ENCODE data around the gene CHD6.

Gene CHD6

DNA sequence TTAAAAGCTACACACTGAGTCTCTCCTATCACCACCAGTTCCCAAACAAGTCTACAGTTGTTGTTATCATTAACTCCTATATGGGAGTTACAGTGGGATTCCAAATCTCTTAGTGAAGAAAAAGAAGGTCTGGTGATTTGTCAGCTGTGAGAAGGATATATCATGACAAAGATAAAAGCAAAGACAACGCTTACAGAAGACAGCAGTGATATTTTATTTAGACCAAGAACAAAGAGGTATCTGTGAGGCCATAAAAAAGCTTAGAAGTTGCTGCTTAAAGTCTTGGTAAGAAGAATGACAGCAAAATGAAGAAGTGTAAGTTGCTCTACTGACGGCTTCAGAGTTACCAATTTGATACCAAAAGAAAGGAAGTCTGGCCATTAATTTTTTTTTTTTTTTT is 47.2 kb downstream of the CHD6 start:
- Histone ChIP-seq H3K27ac (no peak overlapping the region), H3K27me3 (replicated peaks) (no peaks in the 10 kb centered on the region), H3K4me3 (ENCODE audit: low read depth, low read length) (no peak overlapping the region), H3K36me3 (replicated peaks) (no peaks in the 10 kb centered on the region)
- in situ Hi-C loops (cut with HindIII; ENCODE audit: low pct_ligation_motif_present, low sequenced_read_pairs), result no loop called here
- TF ChIP-seq, protein P1, sequence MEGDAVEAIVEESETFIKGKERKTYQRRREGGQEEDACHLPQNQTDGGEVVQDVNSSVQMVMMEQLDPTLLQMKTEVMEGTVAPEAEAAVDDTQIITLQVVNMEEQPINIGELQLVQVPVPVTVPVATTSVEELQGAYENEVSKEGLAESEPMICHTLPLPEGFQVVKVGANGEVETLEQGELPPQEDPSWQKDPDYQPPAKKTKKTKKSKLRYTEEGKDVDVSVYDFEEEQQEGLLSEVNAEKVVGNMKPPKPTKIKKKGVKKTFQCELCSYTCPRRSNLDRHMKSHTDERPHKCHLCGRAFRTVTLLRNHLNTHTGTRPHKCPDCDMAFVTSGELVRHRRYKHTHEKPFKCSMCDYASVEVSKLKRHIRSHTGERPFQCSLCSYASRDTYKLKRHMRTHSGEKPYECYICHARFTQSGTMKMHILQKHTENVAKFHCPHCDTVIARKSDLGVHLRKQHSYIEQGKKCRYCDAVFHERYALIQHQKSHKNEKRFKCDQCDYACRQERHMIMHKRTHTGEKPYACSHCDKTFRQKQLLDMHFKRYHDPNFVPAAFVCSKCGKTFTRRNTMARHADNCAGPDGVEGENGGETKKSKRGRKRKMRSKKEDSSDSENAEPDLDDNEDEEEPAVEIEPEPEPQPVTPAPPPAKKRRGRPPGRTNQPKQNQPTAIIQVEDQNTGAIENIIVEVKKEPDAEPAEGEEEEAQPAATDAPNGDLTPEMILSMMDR (IDR thresholded peaks at IDR 0.05; ENCODE audit: low read depth, low read length, missing control alignments), result no peak
- no peak for DNase-seq

DNA sequence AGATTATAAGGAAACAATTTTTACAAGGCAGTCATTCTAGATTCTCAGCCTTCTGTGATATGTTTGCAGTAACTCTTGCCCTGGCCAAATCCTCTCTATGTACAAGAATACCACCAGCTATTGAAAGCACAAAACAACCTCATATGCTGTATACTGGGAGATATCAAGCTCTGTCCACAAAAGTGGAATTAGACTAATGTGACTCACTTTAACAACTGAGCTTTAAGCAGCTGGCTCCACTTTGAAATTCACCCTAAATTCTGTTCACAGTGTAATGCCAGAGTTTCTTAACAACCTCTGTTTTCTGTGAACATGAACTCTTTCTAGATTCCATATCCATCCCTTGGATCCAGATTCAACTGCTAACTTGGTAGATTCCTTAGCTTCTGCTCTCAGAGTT is 47.6 kb downstream of the CHD6 start:
- Histone ChIP-seq H3K27me3 (replicated peaks) (no peaks in the 10 kb centered on the region), H3K27ac (no peak overlapping the region), H3K4me3 (ENCODE audit: low read depth, low read length) (no peak overlapping the region), H3K36me3 (replicated peaks) (no peaks in the 10 kb centered on the region)
- TF ChIP-seq, protein P1 (IDR thresholded peaks at IDR 0.05; ENCODE audit: low read depth, low read length, missing control alignments), result no peak
- no peak for DNase-seq
- in situ Hi-C loops (cut with HindIII; ENCODE audit: low pct_ligation_motif_present, low sequenced_read_pairs), result no loop called here

DNA sequence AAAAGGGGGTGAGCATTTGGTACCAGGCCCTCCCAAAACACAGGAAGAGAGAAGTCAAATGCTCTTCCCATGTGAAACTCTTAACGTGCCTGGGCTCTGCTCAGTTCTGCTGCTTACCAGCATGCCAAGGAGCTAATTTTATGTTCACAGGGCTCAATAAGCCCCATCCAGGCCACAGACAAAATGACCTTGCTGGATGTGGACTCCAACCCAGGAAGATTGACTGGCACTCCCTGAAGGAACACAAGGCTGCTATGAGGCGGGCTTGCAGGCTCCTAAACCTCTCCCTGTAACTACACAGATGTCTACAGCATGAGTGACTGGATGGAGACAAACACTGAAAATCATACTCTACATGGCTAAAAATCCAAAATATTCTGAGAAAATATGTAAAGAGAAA is 50.6 kb downstream of the CHD6 start:
- DNase-seq, result no peak
- H3K4me3 ChIP-seq (ENCODE audit: low read depth, low read length), result no peak overlapping the region
- TF ChIP-seq, protein P1 (IDR thresholded peaks at IDR 0.05; ENCODE audit: low read depth, low read length, missing control alignments), result no peak
- no peaks in the 10 kb centered on the region for H3K27me3 ChIP-seq (replicated peaks)
- H3K27ac ChIP-seq, result no peak overlapping the region
- no peaks in the 10 kb centered on the region for H3K36me3 ChIP-seq (replicated peaks)
- in situ Hi-C loops (cut with HindIII; ENCODE audit: low pct_ligation_motif_present, low sequenced_read_pairs), result no loop called here

GRCh38 chr20:41566896-41567527 is 51.2 kb downstream of the CHD6 start:
- Histone ChIP-seq H3K4me3 (ENCODE audit: low read depth, low read length) (no peak overlapping the region), H3K36me3 (replicated peaks) (no peaks in the 10 kb centered on the region), H3K27ac (no peak overlapping the region), H3K27me3 (replicated peaks) (no peaks in the 10 kb centered on the region)
- DNase-seq, result no peak
- TF ChIP-seq, protein P1 (IDR thresholded peaks at IDR 0.05; ENCODE audit: low read depth, low read length, missing control alignments), result no peak
- in situ Hi-C loops (cut with HindIII; ENCODE audit: low pct_ligation_motif_present, low sequenced_read_pairs), result no loop called here

- TF ChIP-seq, protein P1 (IDR thresholded peaks at IDR 0.05; ENCODE audit: low read depth, low read length, missing control alignments), result no peak
- Histone ChIP-seq H3K36me3 (replicated peaks) (no peaks in the 10 kb centered on the region), H3K27ac (no peak overlapping the region), H3K4me3 (ENCODE audit: low read depth, low read length) (no peak overlapping the region), H3K27me3 (replicated peaks) (no peaks in the 10 kb centered on the region)
- in situ Hi-C loops (cut with HindIII; ENCODE audit: low pct_ligation_motif_present, low sequenced_read_pairs), result no loop called here
- no peak for DNase-seq
These were observed 55.1 kb downstream of the CHD6 start for GRCh38 chr20:41563087-41563486.

DNA sequence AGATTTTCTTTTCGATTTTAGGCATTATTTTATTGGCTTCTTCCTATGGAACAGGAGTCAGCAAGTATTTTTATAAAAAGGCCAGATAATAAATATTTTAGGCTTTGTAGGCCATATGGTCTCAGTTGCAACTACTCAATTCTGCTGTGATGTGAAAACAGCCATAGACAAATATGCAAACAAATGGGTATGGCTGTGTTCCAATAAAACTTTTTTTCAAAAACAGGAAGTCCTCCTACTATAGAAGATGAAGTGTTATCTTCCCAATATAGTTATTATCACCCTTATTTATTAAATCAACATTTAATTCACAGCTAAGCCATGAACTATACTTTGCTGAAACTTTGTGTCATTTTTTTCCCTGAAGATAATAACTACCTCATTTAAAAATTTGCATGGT is 57.2 kb downstream of the CHD6 start:
- TF ChIP-seq, protein P1 (IDR thresholded peaks at IDR 0.05; ENCODE audit: low read depth, low read length, missing control alignments), result no peak
- no peaks in the 10 kb centered on the region for H3K27me3 ChIP-seq (replicated peaks)
- no peak for DNase-seq
- H3K4me3 ChIP-seq (ENCODE audit: low read depth, low read length), result no peak overlapping the region
- in situ Hi-C loops (cut with HindIII; ENCODE audit: low pct_ligation_motif_present, low sequenced_read_pairs), result no loop called here
- H3K27ac ChIP-seq, result no peak overlapping the region
- H3K36me3 ChIP-seq (replicated peaks), result no peaks in the 10 kb centered on the region
